Suppressor macrophage treated with lipopolysaccharide for 1 hour (primary cell): ENCODE data around the gene CDH22.

Experiments
- DNase-seq, 3 donors: peaks; one replicate each; pipeline ENCODE4 v3.0.0-alpha.2; 2020 to 2022

CDH22 gene

DNA sequence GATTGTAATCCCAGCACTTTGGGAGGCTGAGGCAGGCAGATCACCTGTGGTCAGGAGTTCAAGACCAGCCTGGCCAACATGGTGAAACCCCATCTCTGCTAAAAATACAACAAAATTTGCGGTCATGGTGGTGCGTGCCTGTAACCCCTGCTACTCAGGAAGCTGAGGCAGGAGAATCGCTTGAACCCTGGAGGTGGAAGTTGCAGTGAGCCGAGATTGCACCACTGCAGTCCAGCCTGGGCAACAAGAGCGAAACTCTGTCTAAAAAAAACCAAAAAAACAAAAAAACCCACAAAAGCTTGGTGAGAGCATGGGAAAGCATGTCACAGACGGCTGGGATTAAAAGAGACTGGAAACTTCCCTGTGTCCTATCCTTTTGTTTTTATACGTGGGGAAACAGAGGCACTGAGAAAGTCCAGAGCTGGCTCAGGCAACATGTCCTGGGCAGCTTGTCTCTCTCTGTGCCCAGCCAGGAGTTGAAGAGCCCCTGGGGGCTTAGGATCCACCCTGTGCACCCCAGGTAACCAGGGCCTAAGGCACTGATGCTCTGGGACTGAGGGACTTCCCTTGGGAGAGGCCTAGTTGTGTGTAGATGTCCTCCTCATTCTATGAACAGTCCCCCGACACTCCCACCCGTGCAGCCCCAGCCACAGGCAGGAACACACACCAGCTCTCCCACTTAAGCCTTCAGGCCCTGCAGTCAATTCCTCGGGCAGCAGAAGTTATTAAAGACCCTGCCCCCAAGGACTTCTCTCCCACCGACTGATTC lies 174.2 kb downstream of the CDH22 start:
- DNase-seq: peak in 1 of 3 donors; percentile 16

DNA sequence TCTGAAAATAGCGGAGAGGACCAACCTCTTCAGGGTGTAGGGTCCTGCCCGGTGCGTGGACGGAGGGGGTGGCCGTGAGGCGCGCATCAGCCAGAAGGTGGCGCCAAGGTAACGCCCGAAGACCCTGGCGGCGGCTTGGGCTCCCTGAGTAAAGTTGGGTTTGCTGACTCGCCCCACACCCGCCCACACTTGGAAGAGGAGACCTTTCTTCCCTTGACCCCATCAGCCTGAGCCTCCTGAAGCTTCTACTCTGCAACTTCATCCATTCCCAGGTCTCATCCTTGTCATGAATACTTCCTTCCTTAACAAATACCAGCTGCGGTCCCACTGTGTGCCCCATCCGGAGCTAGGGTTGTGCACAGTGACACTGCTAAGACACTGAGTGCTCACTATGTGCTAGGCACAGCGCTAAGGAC lies 175.6 kb downstream of the CDH22 start:
- DNase-seq: peak; percentile 82 to 90 (median 84)

DNA sequence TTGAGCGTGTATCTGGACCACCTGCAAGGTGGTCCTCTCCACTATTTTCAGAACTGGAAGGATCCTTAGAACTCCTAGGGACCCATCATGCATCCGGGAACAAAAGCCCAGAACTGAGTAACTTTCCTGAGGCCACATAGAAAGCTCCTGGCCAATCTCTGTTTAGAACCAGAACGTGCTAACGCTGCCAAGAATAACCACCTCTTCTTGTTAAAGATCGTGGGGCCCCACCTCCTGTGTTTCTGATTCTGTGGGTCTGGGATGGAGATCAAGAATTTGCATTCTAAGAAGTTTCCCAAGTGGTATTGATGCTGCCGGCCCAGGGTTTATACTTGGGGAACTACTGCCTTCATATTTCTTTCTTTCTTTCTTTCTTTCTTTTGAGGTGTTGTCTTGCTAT lies 176.9 kb downstream of the CDH22 start:
- DNase-seq: peak in 1 of 3 donors; percentile 29

DNA sequence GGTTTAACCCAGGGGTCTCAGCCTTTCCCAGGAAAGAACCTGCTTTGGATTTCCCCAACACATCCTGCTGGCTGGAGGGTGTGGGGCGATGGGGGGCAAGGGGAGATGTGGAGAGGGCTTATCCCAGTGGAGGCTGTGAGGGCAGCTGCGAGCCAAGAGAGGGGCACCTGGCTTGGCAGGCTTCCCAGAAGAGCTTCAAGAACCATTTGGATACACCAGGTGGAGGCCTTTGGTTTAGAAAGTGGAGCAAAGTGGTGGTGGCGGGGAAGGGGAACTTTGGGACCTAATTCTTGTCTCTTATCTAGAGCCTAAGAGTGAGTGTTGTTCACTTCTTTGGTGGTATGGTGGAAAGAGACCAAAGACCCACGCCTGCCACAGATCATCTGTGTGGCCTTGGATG lies 177.8 kb downstream of the CDH22 start:
- peak in 2 of 3 donors; percentile 40 to 43 for DNase-seq

DNA sequence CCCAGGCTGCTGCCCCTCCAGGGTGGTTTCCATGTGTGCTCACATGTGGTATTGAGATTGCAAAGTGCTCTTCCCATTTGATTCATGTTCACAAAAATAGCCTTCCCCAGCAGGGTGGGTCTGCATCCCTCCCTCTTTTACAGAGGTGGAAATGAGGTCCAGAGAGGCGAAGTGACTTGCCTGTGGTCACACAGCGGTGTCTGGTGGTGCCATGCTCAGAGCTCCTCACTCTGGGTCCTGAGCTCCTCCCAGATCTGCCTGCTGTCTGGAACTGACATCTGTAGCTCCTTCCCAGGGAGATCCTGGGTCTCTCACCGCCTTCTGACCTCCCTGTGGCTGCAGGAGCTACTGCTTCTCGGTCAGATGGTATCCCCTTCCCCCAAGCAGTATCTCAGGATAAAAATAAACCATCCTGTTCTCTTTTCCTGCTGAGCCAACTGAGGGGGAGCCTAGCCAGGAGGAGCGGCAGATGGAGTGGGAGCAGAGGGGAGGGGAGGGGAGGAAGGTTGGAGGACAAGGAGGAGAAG lies 178.3 kb downstream of the CDH22 start:
- no peak for DNase-seq

DNA sequence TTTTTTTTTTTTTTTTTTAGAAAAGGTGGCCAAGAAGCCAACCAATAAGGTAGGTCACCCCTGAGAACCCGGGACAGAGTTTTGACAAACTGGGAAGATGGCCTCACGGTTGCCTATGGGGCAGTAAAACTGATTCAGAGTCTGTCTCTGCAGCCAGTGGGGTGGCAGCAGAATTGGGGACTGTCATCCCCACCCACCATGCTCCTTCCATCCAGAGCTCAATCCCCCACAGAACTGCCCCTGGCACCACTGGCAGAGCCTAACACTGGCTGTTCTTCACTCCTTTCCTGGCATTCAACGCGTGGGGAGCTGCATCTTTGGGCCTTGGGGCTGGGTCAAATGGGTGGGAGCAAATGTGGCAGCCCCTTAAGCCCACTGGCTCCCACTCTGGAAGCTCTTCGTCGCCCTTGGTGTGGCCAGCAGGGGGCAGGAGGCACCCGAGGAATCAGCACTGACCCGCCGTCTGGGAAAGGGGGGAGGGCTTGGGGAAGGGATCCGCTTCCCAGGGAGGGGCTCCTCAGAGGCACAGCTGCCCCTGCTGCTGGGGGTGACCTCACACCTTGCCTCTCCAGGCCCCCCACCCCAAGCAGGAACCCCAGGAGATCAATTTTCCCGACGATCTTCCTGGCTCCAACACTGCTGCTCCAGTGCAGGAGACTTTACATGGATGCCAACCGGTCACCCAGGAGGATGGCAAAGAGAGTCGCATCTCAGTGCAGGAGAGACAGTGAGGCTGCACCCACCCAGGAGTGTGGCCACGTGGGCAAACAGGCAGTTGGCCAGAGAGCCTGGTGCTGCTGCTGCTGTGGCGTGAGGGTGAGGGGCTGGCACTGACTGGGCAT lies 179.8 kb downstream of the CDH22 start:
- DNase-seq: peak in 2 of 3 donors; percentile 45 to 58

DNA sequence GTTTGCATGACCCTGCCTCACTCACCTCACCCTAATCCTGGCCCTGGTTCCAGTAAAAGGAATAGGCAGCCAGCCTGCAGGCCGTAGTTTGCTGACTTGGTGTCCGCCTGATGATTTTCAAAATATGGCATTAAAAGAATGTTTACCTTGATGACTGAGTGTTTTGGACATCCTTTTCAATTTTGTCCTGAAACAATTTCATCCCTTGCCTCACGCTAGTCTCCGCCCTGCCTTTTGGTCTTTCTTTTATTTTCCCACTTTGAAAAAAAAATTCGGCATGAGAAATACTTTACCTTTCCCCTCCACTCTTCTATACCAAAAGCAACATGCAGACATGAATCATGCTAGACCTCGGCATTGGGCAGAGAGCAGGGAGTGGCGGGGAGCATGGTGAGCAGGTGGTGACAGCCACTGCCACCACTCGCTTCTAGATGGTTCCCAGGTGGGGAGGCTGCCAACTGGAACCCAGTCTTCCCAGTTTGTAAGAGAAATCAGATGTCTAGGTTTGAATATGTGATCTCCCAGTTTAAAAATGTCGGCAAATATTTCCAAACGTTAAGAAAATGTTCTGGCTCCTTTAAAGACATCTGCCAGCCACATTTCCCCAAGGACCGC lies 180.8 kb downstream of the CDH22 start:
- DNase-seq: no peak

DNA sequence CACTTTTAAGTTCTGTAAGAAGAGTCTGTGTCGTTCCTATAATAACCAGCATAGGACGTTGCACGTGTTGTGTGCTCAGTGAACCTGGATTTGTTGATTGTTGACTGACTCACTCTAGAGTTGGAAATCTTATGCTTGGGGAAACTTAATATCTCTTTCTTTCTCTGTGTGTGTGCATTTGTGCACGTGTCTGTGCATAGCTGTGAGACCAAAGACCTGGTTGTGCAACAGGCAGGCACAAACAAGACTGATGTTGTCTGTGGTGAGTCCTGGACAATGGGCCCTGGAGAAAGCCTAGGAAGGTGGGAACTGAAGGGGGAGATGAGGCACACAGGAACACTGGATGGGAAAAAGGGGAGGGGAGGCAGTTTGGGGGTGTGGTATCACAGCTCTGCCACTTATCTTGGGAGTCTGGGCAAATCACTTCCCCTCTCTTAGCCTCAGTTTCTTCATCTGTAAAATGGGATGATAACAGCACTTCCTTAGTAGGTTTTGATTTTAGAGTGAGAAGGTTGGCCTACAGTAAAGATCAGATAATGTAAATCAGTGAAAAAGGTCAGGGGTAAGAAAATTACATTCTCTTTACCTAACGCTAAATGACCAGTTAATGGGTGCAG lies 181.8 kb downstream of the CDH22 start:
- no peak for DNase-seq
